ENCODE data around the gene MAP3K9.

The MAP3K9 gene

DNA sequence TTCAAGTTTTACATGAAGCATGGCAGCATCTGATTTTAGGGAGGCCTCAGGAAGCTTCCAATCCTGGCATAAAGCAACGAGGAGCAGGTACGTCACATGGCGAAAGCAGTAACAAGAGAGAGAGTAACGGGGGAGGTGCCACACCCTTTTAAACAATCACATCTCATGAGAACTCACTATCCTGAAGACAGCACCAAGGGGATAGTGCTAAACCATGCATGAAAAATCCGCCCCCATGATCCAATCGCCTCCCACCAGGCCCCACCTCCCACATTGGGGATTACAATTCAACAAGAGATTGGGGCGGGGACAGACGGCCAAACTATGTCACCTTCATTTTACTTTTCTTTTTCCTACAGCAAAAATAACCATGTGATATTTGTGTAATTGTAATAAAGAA lies 7.2 kb upstream of the MAP3K9 start:
- no peak for DNase-seq

DNA sequence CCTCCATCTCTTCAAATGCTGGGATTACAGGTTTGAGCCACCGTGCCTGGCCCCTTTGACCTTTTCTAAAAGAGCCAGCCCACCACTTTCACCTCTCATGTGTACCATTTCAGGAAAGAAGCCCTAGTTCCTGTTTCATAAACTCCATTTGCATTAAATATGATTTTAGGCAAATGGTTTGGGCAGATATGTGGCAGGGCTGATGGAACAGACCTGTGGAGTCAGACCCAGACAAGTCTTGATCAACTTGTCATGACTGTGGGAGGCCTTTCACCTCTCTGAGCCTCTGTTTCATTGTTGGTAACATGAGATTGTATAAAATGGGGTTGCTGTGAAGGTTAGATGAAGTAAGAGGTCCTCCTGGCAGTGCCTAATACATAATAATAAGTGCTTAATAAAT lies 5.2 kb upstream of the MAP3K9 start:
- no peak for DNase-seq

DNA sequence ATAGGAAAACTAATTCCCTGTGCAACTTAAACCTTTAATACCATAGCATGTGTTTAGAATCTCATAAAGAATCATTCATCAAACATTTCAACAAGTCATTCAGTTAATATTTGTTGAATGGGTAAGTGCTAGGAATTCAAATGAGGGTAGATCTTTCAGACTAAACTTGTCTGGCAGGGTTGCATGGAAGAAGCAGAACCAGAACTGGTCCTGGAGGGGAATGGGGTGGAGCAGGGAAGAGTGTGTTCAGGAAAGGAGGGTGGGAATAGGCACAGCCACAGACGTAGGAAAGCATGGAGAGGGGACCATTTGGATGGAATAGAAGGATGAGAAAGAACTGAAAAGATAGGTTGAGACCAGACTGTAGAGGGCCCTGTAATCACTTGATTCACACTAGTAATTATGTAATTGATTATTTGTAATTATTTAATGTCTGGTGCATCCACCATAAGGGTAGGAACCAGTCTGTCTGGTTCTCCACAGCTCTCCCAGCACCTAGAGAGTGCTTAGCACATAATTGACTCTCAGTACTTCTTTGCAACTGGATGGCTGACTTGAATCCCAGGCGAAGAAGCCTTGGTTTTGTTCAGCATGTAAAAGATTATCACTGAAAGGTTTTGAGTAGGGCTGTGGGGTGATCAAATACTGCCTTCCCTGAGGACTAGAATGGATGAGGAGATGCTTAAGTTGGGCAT lies 3.0 kb upstream of the MAP3K9 start:
- DNase-seq = no peak

DNA sequence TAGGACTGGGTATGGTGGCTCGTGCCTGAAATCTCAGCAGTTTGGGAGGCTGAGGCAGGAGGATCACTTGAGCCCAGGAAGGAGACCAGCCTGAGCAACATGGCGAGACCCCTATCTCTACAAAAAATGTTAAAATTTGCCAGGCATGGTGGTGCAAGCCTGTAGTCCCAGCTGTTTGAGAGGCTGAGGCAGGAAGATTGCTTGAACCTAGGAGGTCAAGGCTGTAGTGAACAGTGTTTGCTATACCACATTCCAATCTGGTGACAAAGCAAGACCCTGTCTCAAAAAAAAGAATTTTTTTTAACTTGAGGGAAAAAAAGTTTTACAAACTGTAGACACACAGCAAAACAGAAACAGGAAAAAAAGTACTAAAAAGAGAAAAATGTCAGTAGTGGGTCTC lies 2.3 kb upstream of the MAP3K9 start:
- DNase-seq = no peak

DNA sequence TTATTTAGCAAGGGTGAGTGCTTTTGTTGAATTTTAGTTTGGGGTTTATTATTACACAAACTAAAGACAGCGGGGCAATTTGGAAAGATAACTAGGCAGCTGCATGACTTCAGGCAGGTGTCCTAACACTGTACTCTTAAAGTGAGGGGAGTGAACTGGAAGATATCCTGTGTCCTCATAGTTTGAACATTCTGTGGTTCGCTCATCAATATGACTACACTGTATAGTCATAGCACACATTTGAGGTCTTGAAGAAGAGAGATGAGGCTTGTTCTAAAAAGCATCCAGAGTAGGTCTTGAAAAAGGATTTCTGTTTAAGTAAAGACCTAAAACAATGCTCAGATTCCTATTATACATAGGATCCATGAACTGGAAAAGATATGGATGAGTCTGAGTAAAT lies 1.7 kb upstream of the MAP3K9 start:
- no peak for DNase-seq

DNA sequence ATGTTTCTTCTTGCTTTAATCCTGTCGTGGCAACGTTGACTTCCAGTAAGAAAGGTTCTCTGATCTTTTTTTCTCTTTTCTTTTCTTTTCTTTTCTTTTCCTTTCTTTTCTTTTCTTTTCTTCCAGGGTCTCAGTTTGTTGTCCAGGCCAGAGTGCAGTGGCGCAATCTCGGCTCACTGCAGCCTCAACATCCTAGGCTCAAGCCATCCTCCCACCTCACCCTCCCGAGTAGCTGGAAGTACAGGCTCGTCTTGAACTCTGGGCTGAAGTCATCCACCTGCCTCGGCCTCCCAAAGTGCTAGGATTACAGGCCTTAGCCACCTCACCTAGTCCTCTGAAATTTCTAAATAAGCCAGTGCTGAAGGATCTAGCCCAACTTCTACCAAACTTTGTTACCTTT lies 1.3 kb upstream of the MAP3K9 start:
- no peak for DNase-seq

DNA sequence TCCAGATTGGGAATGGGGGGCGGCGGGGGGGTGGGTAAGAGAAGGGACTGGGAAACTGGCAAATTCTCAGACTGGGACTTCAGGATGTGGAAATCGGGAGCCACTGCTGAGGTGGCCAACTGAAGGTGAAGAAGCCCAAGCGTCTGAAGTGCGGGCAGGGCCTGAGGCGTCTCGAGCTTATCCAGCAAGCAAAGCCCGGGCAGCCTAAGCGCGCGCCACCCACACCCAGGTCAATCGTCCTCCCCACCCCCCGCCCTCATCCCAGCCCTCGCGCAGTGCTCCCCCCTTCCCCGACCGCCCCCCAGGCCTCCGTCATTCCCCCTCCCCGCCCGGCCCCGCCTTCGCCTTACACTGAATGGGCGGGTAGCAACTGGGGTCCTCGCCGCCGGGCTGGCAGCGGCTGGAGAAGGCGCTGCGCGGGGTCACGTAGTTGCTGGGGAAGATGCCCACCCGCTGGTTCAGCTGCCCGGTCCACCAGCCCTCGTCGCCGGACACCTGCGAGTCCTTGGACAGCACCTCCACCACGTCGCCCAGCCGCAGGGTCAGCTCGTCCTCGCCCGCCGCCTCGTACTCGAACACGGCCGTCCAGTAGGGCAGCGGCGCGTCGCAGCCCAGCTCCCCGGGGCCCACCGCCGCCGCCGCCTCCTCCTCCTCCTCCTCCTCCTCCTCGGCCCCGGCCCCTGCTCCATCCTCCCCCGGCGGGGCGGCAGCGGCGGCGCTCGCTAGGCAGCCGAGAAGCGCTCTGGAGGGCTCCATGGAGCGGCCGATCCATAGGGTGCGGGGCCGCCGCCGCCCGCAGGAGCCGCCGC lies 693 bp downstream of the MAP3K9 start:
- DNase-seq = peak; percentile 60

DNA sequence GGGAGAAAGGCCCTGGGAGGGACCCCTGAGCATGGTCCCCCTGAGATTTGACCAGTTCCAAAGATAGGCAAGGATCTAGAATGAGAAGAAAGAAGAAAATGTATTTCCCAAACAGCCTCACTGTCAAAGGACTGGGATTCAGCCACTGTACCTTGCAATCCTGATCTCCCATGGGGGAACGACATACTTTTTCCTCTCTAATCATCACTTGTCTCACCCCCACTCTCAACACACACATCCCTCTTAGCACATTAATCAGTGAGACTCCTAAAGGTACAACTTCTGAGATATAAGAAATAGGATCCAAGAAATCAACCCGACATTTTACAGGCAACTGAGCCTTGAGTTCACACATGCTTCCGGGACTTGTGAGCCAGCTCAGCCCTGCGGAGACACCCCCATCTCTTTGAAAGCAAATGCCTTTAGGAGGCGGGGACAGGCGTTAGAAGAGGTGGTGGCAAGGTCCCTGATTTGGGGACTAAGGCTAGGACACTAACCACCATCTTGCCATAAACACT lies 1.4 kb downstream of the MAP3K9 start:
- peak; percentile 68 for DNase-seq

DNA sequence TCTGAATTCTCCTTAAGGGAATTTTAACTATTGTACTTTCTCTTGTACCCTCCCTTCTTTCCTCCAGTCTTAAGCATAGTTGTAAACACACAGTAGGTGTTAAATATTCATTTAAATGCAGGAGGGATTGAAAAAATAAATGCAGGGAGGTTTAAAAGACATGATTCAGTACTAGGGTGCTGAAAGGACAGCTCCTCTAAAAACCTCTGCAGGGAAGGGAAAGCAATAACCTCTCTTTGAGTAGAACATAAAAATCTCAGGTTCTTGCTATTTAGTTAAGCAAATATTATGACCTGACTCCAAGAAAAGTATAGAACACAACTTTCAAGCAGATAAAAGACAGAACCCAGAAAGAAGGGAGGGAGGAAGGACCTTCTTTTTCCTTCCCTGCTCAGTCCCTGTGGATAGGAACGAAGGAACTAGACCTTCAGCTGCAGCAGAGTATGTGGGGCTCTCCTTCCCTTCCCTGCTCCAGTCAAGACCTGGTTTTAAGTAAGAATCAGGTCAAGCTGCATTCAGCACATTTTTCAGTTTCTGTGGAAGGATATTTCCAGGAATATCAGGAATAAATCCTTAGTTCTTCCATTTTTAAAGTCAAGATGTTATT lies 4.7 kb downstream of the MAP3K9 start:
- no peak for DNase-seq

DNA sequence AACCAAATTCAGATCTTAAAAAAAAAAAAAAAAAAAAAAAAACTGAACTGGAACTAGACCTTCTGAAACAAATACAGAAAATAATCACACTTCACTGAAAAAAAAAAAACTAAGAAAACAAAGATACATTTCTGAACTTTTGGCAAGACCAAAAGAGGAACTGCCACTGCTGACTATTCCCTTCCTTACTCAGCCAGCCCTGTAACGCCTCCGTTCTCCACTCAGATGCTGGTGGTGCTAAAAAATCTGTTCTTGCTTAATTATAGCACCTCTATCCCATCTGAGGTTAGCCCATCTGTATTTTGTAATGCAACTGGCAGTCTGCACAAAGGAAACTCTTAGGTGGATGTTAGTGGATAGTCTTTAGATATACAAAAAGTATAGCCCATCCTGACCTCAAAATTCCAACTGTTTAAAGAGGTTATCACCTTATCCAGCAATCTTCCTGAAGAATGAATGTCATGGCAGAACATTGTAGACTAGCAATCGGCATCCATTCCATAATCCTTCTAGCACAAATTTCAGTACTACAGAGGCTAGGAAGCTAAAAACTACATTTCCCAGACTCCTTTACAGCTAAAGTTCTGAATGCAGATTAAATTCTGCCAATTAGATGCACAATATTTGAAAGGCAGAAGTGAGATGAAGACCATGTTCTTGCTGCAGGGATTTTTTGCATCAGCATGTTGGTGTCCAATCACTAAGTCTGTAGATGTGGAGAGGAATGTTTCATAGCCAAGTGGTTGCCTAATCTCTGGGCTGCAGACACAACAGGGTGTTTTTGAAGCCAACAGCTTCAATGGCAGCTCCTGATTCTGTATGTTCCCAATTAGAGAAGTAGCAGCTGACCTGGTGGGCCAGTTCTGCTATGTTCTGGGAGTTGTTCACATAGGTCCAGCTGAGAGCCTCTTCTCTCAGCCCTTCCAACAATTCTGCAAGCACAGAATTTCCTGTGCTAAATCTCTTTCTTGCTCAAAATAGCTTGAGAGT lies 5.7 kb downstream of the MAP3K9 start:
- DNase-seq = no peak

DNA sequence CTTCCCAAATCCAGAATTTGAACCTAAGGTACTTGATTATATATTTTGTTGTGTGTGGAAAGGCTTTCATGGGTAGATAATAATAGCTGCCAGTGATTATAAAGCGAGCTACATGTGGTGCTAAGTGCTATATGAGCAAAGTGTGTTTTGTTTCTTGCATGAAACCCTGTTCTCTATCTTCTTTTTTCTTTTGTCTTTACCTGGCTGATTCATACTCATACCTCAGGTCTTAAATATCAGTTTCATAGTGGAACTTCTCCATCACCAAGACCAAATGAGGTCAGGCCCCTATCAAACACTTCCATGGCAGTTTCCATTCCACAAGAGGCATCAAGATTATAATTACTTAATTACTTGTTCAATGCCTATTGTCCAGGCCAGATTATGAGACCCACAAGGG lies 6.9 kb downstream of the MAP3K9 start:
- DNase-seq = no peak

DNA sequence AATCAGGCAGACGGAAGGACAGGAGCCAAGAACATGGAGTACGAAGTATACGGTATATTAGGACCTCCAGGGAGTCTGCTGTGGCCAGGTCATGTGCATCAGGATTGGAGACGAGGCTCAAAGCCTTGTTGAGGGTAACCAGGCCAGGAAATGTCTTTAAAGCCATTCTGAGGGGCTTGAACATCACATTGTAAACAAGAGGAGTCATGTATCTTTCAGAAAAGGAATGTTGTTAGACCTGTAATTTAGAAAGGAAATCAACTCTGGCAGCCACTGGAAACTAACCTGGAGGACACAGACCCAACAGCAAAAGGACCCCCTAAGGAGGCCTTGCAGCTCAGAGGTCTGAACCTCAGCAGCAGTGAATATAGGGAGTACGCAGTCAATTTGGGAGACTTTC lies 7.5 kb downstream of the MAP3K9 start:
- no peak for DNase-seq

DNA sequence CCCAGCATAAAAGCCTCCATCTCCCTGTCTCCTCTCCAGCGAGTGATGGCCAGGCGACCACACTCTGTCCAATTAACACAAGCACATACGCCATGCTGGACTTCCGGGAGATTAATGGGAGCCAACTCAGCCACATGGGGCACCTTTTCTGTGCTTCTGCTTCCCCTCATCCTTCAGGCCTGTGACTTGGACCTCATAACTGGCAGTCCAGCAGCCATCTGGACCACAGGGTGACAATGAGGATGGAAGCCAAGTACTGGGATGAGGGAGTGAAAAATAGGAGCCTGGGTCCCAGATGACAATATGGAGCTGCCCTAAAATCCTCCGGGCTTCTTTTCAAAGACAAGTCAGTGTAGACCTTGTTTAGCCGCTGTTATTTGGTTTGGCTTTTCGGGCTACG lies 12.8 kb downstream of the MAP3K9 start:
- no peak for DNase-seq

DNA sequence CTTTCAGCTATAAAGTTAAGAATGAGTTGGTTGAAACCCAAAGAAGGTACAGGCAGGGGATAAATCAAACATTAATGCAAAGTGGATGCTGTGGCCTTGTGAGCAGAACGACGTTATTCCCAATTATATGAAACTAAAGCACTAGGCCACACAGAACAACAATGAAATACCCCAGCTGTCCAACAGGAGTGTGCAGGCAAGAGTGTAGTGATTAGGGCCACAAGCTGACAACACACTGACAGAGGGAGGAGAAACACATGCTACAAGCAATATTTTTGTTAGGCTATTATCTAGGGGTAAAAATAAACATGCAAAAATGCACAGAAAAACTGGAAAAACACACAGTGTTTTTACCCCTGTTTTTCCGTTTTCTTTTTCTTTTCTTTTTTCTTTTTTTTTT lies 15.0 kb downstream of the MAP3K9 start:
- no peak for DNase-seq

DNA sequence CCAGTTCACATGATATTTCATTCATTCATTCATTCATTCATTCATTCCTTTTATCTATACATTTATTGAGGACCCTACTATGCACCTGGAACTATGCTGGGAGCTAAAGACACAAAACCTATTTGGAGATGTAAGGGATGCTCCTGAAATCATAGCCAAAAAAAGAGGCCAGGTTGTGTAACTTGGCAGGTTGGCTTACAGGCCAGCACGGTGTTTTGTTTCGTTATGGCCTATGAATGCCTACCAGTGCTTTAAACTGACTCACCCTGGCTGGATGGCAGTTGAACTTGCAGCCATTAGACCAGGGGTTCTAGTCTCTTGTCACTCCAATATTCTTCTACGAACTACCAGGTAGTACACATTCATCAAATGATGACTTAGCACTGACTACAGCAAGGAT lies 15.7 kb downstream of the MAP3K9 start:
- DNase-seq = no peak

DNA sequence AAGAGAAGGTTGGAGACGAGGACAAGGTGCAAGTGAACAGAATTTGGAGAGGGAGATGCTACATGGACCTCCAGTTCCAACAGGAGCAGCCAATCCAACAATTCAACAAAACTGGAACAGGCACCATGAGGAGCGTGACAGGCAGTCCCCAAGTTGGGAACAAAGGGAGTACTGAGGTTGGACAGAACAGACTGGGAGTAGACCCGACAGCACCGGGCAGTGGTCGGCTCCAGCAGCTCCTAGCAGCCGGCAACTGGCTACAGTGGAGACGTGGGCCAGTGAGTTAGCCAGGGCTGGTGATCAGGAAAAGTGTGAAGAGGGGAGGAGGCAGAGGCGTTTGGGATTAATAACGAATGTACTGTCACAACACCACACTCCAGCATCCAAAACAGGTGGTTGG lies 16.4 kb downstream of the MAP3K9 start:
- DNase-seq = no peak

DNA sequence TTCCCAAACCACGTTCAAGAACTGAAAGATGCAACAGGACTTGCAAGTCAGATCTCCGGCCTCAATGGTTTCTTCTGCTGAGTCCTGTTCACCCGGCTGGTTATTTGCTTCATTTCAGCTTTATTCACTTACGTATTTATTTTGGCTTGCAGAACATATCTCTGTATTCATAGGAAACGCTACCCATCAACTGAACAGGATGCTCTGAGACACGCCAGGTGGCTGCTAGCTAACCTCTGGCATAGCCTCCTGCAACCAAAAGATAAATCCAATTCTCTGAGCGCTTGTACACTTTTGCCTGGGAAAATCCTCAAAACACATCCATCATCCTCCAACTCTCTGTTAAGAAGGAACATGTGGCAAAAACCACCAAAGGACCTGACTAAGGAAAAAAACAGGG lies 17.3 kb downstream of the MAP3K9 start:
- DNase-seq = no peak

DNA sequence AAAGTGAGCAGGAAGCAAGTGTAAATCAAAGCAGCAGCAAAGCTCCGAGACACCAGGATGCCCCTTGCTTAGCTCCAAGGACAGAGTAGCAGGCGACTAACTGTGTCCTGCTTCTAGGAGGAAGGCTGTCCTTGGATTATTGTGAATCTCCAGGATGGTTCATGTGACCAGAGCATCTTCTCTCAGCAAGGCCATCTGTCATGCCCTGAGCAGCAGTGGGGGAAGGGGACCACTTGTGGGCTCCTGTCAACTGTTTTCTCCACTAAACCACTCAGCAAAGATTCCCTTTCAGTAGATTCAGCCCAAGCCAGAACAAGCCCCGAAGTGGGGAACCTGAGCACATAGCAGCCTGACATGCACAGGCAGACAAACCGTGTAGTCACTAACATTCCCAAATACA lies 19.4 kb downstream of the MAP3K9 start:
- no peak for DNase-seq

DNA sequence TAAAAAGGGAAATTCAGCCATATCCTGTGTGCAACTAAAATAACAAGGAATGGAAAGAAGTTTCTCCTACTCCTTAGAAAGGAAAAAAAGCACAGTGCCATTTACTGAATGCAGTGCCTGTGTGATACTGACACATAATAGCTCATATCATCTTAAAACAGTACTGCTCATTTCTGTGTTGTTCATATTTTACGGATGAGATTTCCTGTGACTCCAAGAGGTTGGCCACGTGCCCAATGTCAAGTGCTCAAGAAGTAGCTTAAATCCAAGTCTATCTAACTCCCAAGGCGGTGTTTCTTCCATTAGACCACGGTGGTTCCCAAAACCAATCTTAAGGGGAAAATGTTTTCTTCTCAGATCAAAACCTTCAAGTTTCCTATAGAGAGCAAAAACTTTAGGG lies 20.0 kb downstream of the MAP3K9 start:
- DNase-seq = no peak

DNA sequence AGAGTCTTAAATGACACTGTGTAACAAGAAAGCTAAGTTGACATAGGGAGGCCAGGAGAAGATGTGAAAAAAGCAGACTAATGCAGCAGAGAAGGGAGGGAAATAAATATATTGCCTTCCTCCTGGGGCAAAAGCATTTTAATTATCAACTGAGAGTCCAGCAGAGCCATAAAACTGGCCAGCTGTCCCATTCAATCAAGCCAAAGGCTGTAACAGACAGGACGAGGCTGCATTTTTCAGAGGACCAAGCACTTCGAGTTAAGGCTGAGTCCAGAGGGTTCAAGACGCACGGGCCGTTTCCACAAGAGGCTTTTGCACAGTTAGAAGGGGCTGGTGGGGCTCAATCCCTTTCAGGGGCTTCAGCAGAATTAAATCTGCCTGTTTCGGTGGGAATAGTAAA lies 20.4 kb downstream of the MAP3K9 start:
- no peak for DNase-seq

DNA sequence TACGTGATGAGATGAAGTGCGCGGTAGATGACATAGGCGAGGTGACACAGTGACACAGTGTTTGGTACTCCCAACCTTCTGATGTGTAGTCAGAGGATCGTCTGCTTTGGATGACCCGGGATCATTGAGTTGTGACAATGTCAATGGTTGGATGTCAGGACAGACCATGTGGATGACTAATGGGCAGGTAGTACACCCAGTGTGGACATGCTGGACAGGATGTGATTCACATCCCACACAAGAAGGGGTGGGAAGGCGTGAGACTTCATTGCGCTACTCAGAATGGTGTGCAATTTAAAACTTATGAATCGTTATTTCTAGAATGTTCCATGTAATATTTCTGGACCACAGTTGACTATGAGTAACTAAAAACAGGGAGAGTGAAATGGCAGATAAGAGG lies 23.8 kb downstream of the MAP3K9 start:
- no peak for DNase-seq

DNA sequence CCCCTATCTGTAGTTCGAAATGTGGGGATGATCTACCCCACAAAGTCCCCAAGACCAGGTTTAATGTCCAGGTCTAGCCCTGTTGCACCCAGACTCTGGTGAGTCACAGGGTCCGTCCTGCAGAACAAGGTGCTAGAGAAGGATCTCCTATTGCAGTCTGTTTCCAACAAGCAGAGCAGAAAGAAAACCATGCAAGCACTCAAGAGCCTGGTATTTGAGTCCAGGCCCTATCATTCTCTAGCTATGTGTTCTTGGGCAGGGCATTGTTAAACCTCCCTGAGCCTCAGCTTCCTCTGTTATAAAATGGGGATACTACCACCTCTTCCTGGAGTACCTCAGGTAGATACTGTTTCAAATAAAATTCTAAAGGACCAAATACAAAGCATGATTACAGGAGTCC lies 24.4 kb downstream of the MAP3K9 start:
- DNase-seq = no peak

DNA sequence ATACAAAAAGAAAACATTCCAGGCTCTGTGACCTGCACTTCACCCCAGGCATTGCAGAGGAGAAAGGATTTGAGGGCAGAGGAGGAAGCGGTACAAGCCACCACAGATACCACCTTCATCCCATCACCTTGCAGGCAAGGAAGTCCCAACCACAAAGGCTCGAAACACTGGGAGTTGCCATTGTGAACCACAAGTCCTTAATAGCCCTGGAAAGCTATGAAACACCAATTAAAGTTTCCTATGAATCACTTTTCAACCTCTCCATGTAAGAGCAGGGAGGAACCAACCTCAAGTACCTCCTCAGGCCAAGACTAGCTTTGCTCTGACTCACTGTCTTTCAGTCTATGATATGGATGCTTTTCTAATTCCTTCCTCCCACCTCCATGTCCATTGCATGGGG lies 27.0 kb downstream of the MAP3K9 start:
- no peak for DNase-seq
